IMR-90 (cell line): Measurements from ENCODE around the gene C3orf22. TPM values are rescaled to one million over a fixed set of nuclear protein-coding genes. Genes with fewer than 3 reads are reported as not detected.

Experiments
- ATAC-seq: fragments of 200-7000 bp; cut with Tn5 transposase; 2 replicates; pipeline ENCODE4 v1.9.1; 2020; ENCODE audit warnings: low read depth, mild to moderate bottlenecking, moderate library complexity
- BruUV-seq: library from RNA; stranded (reverse); fragments of 400-500 nt; replicated peaks from 2 replicates; lab custom pipeline; 2021; lab: Mats Ljungman, UMichigan
- CTCF ChIA-PET: fragments of 300-600 bp; formaldehyde crosslinking; extraction: SDS; loops from one replicate; lab custom pipeline; 2021; ENCODE audit warnings: antibody characterized with exemption; lab: Yijun Ruan, JAX
- POLR2A ChIA-PET: fragments of 300-600 bp; sonication (Branson Sonifier 250); formaldehyde crosslinking; loops from one replicate; lab custom pipeline; 2022; ENCODE audit warnings: antibody characterized with exemption; ENCODE audit not compliant: unreplicated experiment; lab: Charles Lee
- DNase-seq: peaks from one replicate; pipeline ENCODE4 v3.0.0; 2013
- H2AFZ ChIP-seq: replicated peaks from 2 replicates; pipeline ENCODE3; 2013; ENCODE audit warnings: low read length, mild to moderate bottlenecking; ENCODE audit not compliant: poor library complexity
- H2AK5ac ChIP-seq: 2 replicates; pipeline ENCODE4 v1.6.1; 2013; ENCODE audit warnings: low read depth, low read length, inconsistent platforms
- H2AK9ac ChIP-seq: replicated peaks from 2 replicates; pipeline ENCODE3; 2013; ENCODE audit warnings: mild to moderate bottlenecking, low read depth, low read length, moderate library complexity; ENCODE audit not compliant: poor library complexity
- H2BK120ac ChIP-seq: 2 replicates; pipeline ENCODE4 v1.6.1; 2013; ENCODE audit warnings: low read depth, low read length, inconsistent platforms
- H2BK15ac ChIP-seq: 3 replicates; pipeline ENCODE4 v1.6.1; 2013; ENCODE audit warnings: low read depth, low read length, inconsistent platforms
- H2BK20ac ChIP-seq: 2 replicates; pipeline ENCODE4 v1.6.1; 2013; ENCODE audit warnings: low read depth, mild to moderate bottlenecking, inconsistent platforms, low read length, moderate library complexity
- H2BK5ac ChIP-seq: 2 replicates; pipeline ENCODE4 v1.6.1; 2013; ENCODE audit warnings: mild to moderate bottlenecking, low read depth, low read length, inconsistent platforms; ENCODE audit not compliant: poor library complexity, severe bottlenecking
- H3K14ac ChIP-seq: replicated peaks from 2 replicates; pipeline ENCODE4 v1.6.1; 2013; ENCODE audit warnings: low read depth, low read length, inconsistent platforms
- H3K18ac ChIP-seq: 2 replicates; pipeline ENCODE4 v1.6.1; 2013; ENCODE audit warnings: low read depth, low read length, control low read depth
- H3K23ac ChIP-seq: 2 replicates; pipeline ENCODE4 v1.6.1; 2013; ENCODE audit warnings: low read depth, low read length, inconsistent platforms
- H3K27ac ChIP-seq: 2 replicates; pipeline ENCODE4 v1.5.1; 2013; ENCODE audit warnings: mild to moderate bottlenecking, control low read depth, low read length; ENCODE audit not compliant: insufficient read depth
- H3K27me3 ChIP-seq: 2 replicates; pipeline ENCODE4 v1.6.1; 2013; ENCODE audit warnings: low read length; ENCODE audit not compliant: control insufficient read depth, insufficient read depth
- H3K36me3 ChIP-seq: 2 replicates; pipeline ENCODE4 v1.6.1; 2013; ENCODE audit warnings: low read length, mixed read lengths; ENCODE audit not compliant: control insufficient read depth, insufficient read depth
- H3K4ac ChIP-seq: 2 replicates; pipeline ENCODE4 v1.6.1; 2013; ENCODE audit warnings: low read depth, low read length, inconsistent platforms
- H3K4me1 ChIP-seq: 2 replicates; pipeline ENCODE4 v1.6.1; 2013; ENCODE audit warnings: low read length, mixed read lengths; ENCODE audit not compliant: control insufficient read depth, insufficient read depth
- H3K4me2 ChIP-seq: 2 replicates; pipeline ENCODE4 v1.6.1; 2013; ENCODE audit warnings: low read depth, mild to moderate bottlenecking, control low read depth, low read length, moderate library complexity
- H3K4me3 ChIP-seq: 2 replicates; pipeline ENCODE4 v1.5.1; 2013; ENCODE audit warnings: low read depth, mild to moderate bottlenecking, control low read depth, low read length, moderate library complexity; ENCODE audit not compliant: insufficient read depth
- H3K56ac ChIP-seq: 2 replicates; pipeline ENCODE4 v1.6.1; 2013; ENCODE audit warnings: low read length, inconsistent platforms; ENCODE audit not compliant: insufficient read depth; ENCODE audit errors: extremely low read depth
- H3K79me1 ChIP-seq, 2 experiments: 2 replicates each; pipeline ENCODE4 v1.6.1; 2013; ENCODE audit warnings: low read length in 2 of 2, inconsistent platforms in 1 of 2, low read depth in 1 of 2
- H3K9ac ChIP-seq: 2 replicates; pipeline ENCODE4 v1.6.1; 2013; ENCODE audit warnings: low read depth, low read length, control low read depth
- H3K9me1 ChIP-seq: 2 replicates; pipeline ENCODE4 v1.6.1; 2013; ENCODE audit warnings: low read length, inconsistent platforms; ENCODE audit not compliant: insufficient read depth
- H3K9me3 ChIP-seq: 2 replicates; pipeline ENCODE4 v1.6.1; 2013; ENCODE audit warnings: low read length; ENCODE audit not compliant: control insufficient read depth, insufficient read depth
- H4K20me1 ChIP-seq: 2 replicates; pipeline ENCODE4 v1.6.1; 2013; ENCODE audit warnings: low read length, inconsistent platforms; ENCODE audit not compliant: insufficient read depth
- H4K5ac ChIP-seq: 2 replicates; pipeline ENCODE4 v1.6.1; 2013; ENCODE audit warnings: mild to moderate bottlenecking, low read depth, low read length, control low read depth
- H4K8ac ChIP-seq, 2 experiments: 2 replicates each; pipeline ENCODE4 v1.6.1; 2013; ENCODE audit warnings: low read depth in 2 of 2, low read length in 2 of 2, control low read depth in 1 of 2, inconsistent platforms in 1 of 2
- H4K91ac ChIP-seq: 2 replicates; pipeline ENCODE4 v1.6.1; 2013; ENCODE audit warnings: low read depth, low read length, inconsistent platforms; ENCODE audit not compliant: insufficient read depth
- MXI1 ChIP-seq: IDR thresholded peaks from 2 replicates; pipeline ENCODE4 v1.6.1; 2012; ENCODE audit warnings: low read depth, mild to moderate bottlenecking, low read length, moderate library complexity, borderline replicate concordance
- POLR2A ChIP-seq: IDR thresholded peaks from 2 replicates; pipeline ENCODE4 v1.6.1; 2012; ENCODE audit warnings: mild to moderate bottlenecking, low read depth, low read length
- RCOR1 ChIP-seq: IDR thresholded peaks from 2 replicates; pipeline ENCODE4 v1.6.1; 2012; ENCODE audit warnings: mild to moderate bottlenecking, low read length, improper control_type of control experiment; ENCODE audit not compliant: insufficient replicate concordance
- RFX5 ChIP-seq: IDR thresholded peaks from 2 replicates; pipeline ENCODE4 v1.8.0; 2012; ENCODE audit warnings: low read depth, mild to moderate bottlenecking, low read length, moderate library complexity
- WGBS, 2 experiments: methylation state at CpG; one replicate each; pipeline versions ENCODE4 v1.1.5 to v1.1.7; 2013; ENCODE audit warnings: missing lambda C conversion rate in 2 of 2; ENCODE audit not compliant: insufficient read length in 1 of 2; ENCODE audit errors: extremely low coverage in 2 of 2; 5-methylcytosine and 5-hydroxymethylcytosine counted together
- dilution Hi-C: fragments of 300-500 bp; cut with HindIII; formaldehyde crosslinking; loops from one replicate; pipeline ENCODE4 v1.14.3; 2018; ENCODE audit warnings: low sequenced_read_pairs; ENCODE audit not compliant: unreplicated experiment
- in situ Hi-C: fragments of 300-500 bp; cut with MboI; formaldehyde crosslinking; loops from 3 replicates; pipeline ENCODE4 v1.14.3; 2019; ENCODE audit warnings: low sequenced_read_pairs, inconsistent platforms, mixed read lengths
- intact Hi-C: fragments of 100-400 bp; cut with micrococcal nuclease; formaldehyde crosslinking; loops from 2 replicates; pipeline ENCODE4 v1.10.0; 2022
- polyA plus RNA-seq, 3 experiments: library from polyadenylated mRNA; depleted of rRNA; stranded (reverse); fragments of >200 nt; gene quantifications; 2 replicates each; pipeline ENCODE4 v1.2.3, GENCODE V29; 2012; ENCODE audit warnings: low replicate concordance in 1 of 3
- total RNA-seq: library from RNA; depleted of rRNA; stranded (reverse); fragments of >200 nt; gene quantifications from 2 replicates; pipeline ENCODE4 v1.2.3, GENCODE V29; 2012

C3orf22 gene
- total and polyA plus RNA-seq, 2 of the 4 experiments (the other 2 are of a cell fraction) = not detected

GRCh38 chr3:126531051-126531330, 27.7 kb downstream of the C3orf22 start:
- intact Hi-C loops (no loop called here), in situ Hi-C loops (no loop called here), dilution Hi-C loops (no loop called here)
- Histone ChIP-seq H3K9me1 (no peaks in the 10 kb centered on the region), H2AK5ac (no peak overlapping the region), H3K36me3 (no peaks in the 10 kb centered on the region), H3K23ac (no peak overlapping the region), H3K18ac (no peak overlapping the region), H3K14ac (no peak overlapping the region), H4K5ac (no peak overlapping the region), H3K4ac (no peak overlapping the region), H3K4me1 (no peaks in the 10 kb centered on the region), H3K27ac (no peak overlapping the region), H2BK120ac (no peak overlapping the region), H3K56ac (no peak overlapping the region), H4K91ac (no peak overlapping the region), H2AFZ (no peak overlapping the region), H2BK20ac (no peak overlapping the region), H3K9ac (no peak overlapping the region), H3K4me2 (no peak overlapping the region), H4K8ac (no peak overlapping the region), H2BK5ac (no peak overlapping the region), H4K20me1 (no peaks in the 10 kb centered on the region), H3K4me3 (no peak overlapping the region), H3K27me3 (peaks cover 43% of the 10 kb centered on the region), H3K79me1 (no peaks in the 10 kb centered on the region), H2AK9ac (no peak overlapping the region), H2BK15ac (no peak overlapping the region), H3K9me3 (no peaks in the 10 kb centered on the region)
- 25% methylated on average over 1 of the region's 6 CpGs; no CpG with 5 or more reads in 1 of the 2 experiments for WGBS, 2 experiments
- ChIA-PET CTCF (no interaction called here), POLR2A (no interaction called here)
- TF ChIP-seq RFX5 (no peak), POLR2A (no peak), MXI1 (no peak), RCOR1 (no peak)
- no TSS peak for BruUV-seq
- ATAC-seq (no peak), DNase-seq (no peak)
